GM18519 (cell line): ENCODE measurements around the gene SLC22A13.
"Not testable (repeated sequence)": the region's sequence is repeated elsewhere in the genome, so short reads cannot be mapped to it uniquely, and the experiment has no call there.

ENCODE experiments used
- ATAC-seq: cut with Tn5 transposase; IDR thresholded peaks from one replicate; pipeline ENCODE4 v1.9.1; 2021; ENCODE audit warnings: mild to moderate bottlenecking, moderate library complexity; ENCODE audit not compliant: unreplicated experiment, low FRiP score

Gene SLC22A13

GRCh38 chr3:38264353-38264771, 1.2 kb upstream of the SLC22A13 start:
- ATAC-seq, result no peak

- ATAC-seq, result no peak
Observed at GRCh38 chr3:38264779-38265178, 833 bp upstream of the SLC22A13 start.

GRCh38 chr3:38266810-38267209, 1.2 kb downstream of the SLC22A13 start:
- ATAC-seq, result no peak

GRCh38 chr3:38267662-38268061, 2.0 kb downstream of the SLC22A13 start:
- no peak for ATAC-seq

GRCh38 chr3:38268087-38268486, 2.5 kb downstream of the SLC22A13 start:
- ATAC-seq, result no peak

- ATAC-seq, result no peak
Observed at GRCh38 chr3:38268522-38268921, 2.9 kb downstream of the SLC22A13 start.

GRCh38 chr3:38270606-38271005, 5.0 kb downstream of the SLC22A13 start:
- no peak for ATAC-seq

- ATAC-seq, result no peak
Observed at GRCh38 chr3:38271553-38271952, 5.9 kb downstream of the SLC22A13 start.

GRCh38 chr3:38274864-38275649, 9.4 kb downstream of the SLC22A13 start:
- ATAC-seq, result no peak

GRCh38 chr3:38275658-38276057, 10.0 kb downstream of the SLC22A13 start:
- ATAC-seq, result no peak

GRCh38 chr3:38276081-38276916, 10.7 kb downstream of the SLC22A13 start:
- ATAC-seq, result no peak

GRCh38 chr3:38276917-38277630, 11.5 kb downstream of the SLC22A13 start:
- ATAC-seq, result no peak

GRCh38 chr3:38278841-38279240, 13.2 kb downstream of the SLC22A13 start:
- ATAC-seq, result no peak

GRCh38 chr3:38281895-38282686, 16.5 kb downstream of the SLC22A13 start, which contains the start of gene SLC22A14:
SLC22A14 (plus strand) TSS chr3:38282294; CDS start chr3:38306027, 23,733 bp downstream.
- no peak for ATAC-seq

- ATAC-seq, result no peak
Observed at GRCh38 chr3:38283810-38284755, 18.5 kb downstream of the SLC22A13 start.

GRCh38 chr3:38284756-38285150, 19.1 kb downstream of the SLC22A13 start:
- no peak for ATAC-seq

- ATAC-seq, result not testable (repeated sequence)
Observed at GRCh38 chr3:38289286-38290217, 23.9 kb downstream of the SLC22A13 start.

GRCh38 chr3:38297053-38297452, 31.4 kb downstream of the SLC22A13 start:
- not testable (repeated sequence) for ATAC-seq
